ENCODE data around the gene KCNMB2. TPM values are rescaled to one million over a fixed set of nuclear protein-coding genes. Genes with fewer than 3 reads are reported as not detected.

Gene KCNMB2
- total RNA-seq, 1 donor from 2014 or later, result 0.56 TPM

DNA sequence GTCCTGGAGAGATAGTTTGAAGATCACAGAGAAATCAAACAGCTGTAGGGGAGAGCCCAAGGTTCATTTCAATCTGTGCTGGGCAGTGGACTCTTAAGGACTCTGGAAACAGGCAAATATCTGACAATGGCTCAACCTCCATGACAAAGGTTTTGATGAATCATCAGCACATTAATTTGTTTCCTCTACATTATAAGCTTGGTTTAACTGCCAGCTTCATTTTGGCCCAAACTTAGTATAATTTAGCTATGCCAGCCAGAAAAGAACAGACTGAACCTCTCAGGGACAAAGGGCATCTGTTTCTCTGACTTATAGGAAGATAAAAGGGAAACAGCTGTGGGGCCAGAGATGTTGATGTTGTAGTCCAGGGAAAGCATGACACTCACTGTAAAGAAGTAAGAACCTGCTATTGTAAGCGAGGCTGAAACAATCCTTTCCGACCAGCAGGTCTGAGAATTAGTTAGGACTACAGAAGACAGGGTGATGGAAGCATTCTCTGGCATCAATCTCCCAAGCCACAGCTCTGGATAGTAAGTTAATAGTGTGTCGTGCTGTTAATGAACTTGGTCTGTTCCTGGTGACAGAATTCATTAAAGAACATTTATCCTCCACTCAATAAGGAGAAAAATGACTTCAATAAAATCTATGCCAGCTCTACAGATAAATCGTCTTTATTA, 110.1 kb downstream of the KCNMB2 start:
- no peak for ATAC-seq
- H3K36me3 ChIP-seq, result no peaks in the 10 kb centered on the region
- no peak overlapping the region for H3K4me3 ChIP-seq
- intact Hi-C loops (cut with DNase I), result no loop called here
- no peak overlapping the region for H3K27ac ChIP-seq
- no peak for DNase-seq
- H3K27me3 ChIP-seq (ENCODE audit: low read depth), result no peaks in the 10 kb centered on the region
- H3K9me3 ChIP-seq, result peaks cover 3% of the 10 kb centered on the region
- no peaks in the 10 kb centered on the region for H3K4me1 ChIP-seq
- no peak for TF ChIP-seq CTCF (IDR thresholded peaks at IDR 0.05)

DNA sequence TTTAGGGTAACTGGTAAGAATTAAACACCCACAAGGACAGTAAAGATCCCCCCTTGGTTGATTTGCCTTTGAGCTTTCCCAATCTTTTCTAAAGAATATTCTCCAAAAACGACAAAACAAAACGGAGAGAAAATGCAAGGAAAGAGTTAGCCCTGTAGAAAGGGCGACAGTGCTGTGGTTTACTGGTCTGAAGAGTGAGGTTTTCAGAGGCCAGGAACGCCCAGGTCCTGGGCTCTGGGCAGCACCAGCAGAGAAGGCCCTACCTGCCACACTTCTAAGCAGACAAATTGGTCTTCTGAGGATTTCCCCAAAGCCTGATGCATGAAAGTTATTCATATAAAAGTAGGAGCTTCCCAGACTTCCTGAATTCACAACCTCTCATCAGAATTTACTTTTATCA, 119.3 kb downstream of the KCNMB2 start:
- H3K27me3 ChIP-seq (ENCODE audit: low read depth), result no peaks in the 10 kb centered on the region
- no peaks in the 10 kb centered on the region for H3K36me3 ChIP-seq
- intact Hi-C loops (cut with DNase I), result no loop called here
- no peak overlapping the region for H3K27ac ChIP-seq
- H3K4me1 ChIP-seq, result no peaks in the 10 kb centered on the region
- peaks cover 7% of the 10 kb centered on the region for H3K9me3 ChIP-seq
- ATAC-seq (no peak), DNase-seq (no peak)
- no peak for TF ChIP-seq CTCF (IDR thresholded peaks at IDR 0.05)
- H3K4me3 ChIP-seq, result no peak overlapping the region

DNA sequence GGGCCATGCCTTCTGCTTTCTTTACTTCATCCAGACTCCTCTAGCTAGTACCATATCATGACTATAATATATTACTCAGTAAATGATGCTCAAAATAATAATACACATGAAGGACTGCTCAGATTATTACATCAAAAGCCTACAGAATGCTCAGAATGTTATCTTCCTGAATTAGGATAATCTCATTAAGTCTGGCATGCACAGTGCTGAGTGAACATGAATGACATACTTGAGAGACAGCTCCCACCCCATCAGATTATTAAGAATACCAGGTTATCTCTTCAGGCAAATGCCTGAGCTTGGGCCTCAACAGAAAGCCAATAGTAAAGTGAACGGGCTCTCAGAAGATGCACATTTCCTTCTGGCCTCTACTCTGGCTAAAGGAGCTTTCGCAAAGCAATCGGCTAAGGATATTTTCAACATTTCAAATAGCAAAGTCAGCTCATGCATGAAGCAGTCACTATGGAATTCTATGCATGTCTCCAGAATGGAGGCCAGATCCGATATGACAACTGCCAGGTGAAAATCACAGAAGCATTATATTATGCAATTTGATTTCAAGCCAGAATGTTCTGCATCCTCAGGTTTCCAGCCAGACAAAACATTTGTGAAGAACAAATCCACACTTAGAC, 122.6 kb downstream of the KCNMB2 start:
- ATAC-seq, result no peak
- intact Hi-C loops (cut with DNase I), result no loop called here
- no peak for TF ChIP-seq CTCF (IDR thresholded peaks at IDR 0.05)

GRCh38 chr3:178663201-178663934, 127.1 kb downstream of the KCNMB2 start:
- Histone ChIP-seq H3K4me3 (no peak overlapping the region), H3K36me3 (no peaks in the 10 kb centered on the region), H3K4me1 (no peaks in the 10 kb centered on the region), H3K9me3 (no peaks in the 10 kb centered on the region), H3K27me3 (ENCODE audit: low read depth) (no peaks in the 10 kb centered on the region), H3K27ac (no peak overlapping the region)
- intact Hi-C loops (cut with DNase I), result no loop called here
- TF ChIP-seq CTCF (IDR thresholded peaks at IDR 0.05), result no peak
- no peak for DNase-seq
- no peak for ATAC-seq

More for the DNA sequence above, 122.6 kb downstream of the KCNMB2 start:
- Histone ChIP-seq H3K27ac (no peak overlapping the region), H3K27me3 (ENCODE audit: low read depth) (no peaks in the 10 kb centered on the region), H3K9me3 (no peaks in the 10 kb centered on the region), H3K36me3 (no peaks in the 10 kb centered on the region), H3K4me1 (no peaks in the 10 kb centered on the region), H3K4me3 (no peak overlapping the region)
- DNase-seq, result no peak

DNA sequence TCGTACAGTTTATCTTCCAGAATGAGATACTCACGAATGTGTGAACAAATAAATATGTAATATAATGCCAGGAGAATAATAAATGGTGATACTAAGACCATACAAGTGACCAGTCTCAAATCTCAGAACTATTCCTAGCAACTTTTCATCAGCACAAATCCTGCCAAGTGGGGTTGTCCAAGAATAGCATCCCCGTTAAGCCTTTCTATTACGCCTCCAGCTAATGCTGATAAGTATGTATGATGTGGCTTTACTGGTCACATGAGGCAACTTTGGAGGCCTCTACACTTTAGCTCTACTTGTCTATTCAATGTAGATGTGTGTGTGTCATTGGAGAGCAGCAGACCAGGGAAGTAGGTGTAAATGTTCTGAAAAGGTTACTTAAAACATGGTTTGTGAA, 129.5 kb downstream of the KCNMB2 start:
- Histone ChIP-seq H3K27me3 (ENCODE audit: low read depth) (no peaks in the 10 kb centered on the region), H3K27ac (no peak overlapping the region), H3K36me3 (no peaks in the 10 kb centered on the region), H3K4me1 (no peaks in the 10 kb centered on the region), H3K9me3 (no peaks in the 10 kb centered on the region), H3K4me3 (no peak overlapping the region)
- no peak for TF ChIP-seq CTCF (IDR thresholded peaks at IDR 0.05)
- DNase-seq (no peak), ATAC-seq (no peak)
- intact Hi-C loops (cut with DNase I), result no loop called here

Data from lower lobe of right lung (tissue), 2 donors.